Urinary bladder (tissue), 4 donors: ENCODE data around the gene ADPRM. TPM values are rescaled to one million over a fixed set of nuclear protein-coding genes. Genes with fewer than 3 reads are reported as not detected.

Experiments
- DNase-seq: peaks from one replicate; pipeline ENCODE4 v3.0.0-alpha.2; 2015; ENCODE audit errors: extremely low spot score
- H3K27ac ChIP-seq: one replicate; pipeline ENCODE4 v1.5.1; 2013; ENCODE audit warnings: low read depth, mild to moderate bottlenecking, moderate library complexity
- H3K36me3 ChIP-seq: one replicate; pipeline ENCODE4 v1.6.1; 2013; ENCODE audit warnings: mild to moderate bottlenecking, moderate library complexity; ENCODE audit not compliant: insufficient read depth
- H3K4me1 ChIP-seq: one replicate; pipeline ENCODE4 v1.6.1; 2013; ENCODE audit warnings: mild to moderate bottlenecking, moderate library complexity; ENCODE audit not compliant: insufficient read depth
- H3K4me3 ChIP-seq: one replicate; pipeline ENCODE4 v1.5.1; 2013; ENCODE audit warnings: low read depth, low read length
- WGBS: extraction: QIAGEN DNeasy Blood & Tissue Kit; methylation state at CpG from one replicate; pipeline ENCODE4 v1.1.7; 2013; 5-methylcytosine and 5-hydroxymethylcytosine counted together
- polyA plus RNA-seq: library from polyadenylated mRNA; stranded (reverse); fragments of 200-250 nt; gene quantifications from one replicate; pipeline ENCODE4 v1.2.3, GENCODE V29; 2013
- total RNA-seq: library from RNA; depleted of rRNA; stranded (reverse); fragments of >200 nt; gene quantifications from one replicate; pipeline ENCODE4 v1.2.3, GENCODE V29; 2014
- donor health status: healthy with polysubstance abuse.
- donor health status: healthy.

ADPRM gene
- total and polyA plus RNA-seq, 2 donors: 9.9 to 17.9 TPM

DNA sequence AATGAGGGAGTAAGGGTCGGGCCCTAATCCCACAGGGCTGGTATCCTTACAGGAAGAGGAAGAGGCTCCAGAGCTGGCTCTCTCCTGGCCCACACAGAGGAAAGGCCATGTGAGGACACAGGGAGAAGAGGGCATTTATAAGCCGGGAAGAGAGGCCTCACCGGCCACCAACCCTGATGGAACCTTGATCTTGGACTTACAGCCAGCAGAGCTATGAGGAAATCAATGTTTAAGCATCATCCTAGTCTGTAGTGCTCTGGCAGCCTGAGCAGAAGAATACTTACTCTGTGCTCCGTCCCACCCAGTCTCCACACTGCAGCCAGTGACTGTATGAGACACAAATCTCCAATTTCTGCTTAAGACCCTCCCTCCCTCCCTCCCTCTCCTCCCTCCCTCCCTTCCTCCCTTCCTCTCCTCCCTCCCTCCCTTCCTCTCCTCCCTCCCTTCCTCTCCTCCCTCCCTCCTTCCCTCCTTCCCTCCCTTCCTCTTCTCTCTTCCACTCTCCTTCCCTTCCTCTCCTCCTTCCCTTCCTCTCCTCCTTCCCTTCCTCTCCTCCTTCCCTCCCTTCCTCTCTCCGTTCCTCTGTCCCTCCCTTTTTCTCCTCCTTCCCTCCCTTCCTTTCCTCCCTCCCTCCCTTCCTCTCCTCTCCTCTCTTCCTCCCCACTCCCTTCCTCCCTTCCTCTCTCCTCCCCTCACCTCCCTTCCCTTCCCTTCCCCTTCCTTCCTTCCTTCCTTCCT, 41.3 kb downstream of the ADPRM start:
- no peak for DNase-seq
- H3K27ac ChIP-seq: no peak overlapping the region
- H3K36me3 ChIP-seq: no peaks in the 10 kb centered on the region
- no peak overlapping the region for H3K4me3 ChIP-seq
- no peaks in the 10 kb centered on the region for H3K4me1 ChIP-seq
- 45% methylated on average over 5 of the region's 5 CpGs for WGBS

DNA sequence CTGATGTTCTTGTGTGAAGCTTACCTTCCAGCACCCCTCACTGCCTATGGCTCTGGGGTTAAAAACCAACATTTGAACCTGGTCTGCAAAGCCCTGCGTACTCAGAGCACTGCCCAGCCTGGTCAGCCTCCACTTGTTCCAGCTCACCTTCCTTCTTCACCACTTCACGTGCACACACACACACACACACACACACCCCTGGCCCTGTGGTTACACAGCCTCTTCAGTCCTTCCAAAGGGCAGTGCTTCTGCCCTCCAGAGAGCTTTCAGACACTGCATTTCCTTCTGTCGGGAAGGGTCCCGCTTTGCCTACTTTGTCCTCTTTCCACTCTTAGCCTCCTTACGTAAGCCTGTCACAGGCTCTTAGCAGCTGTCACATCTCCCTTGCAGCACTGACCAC, 42.0 kb downstream of the ADPRM start:
- no peak for DNase-seq
- 77% methylated on average over 5 of the region's 5 CpGs for WGBS
- Histone ChIP-seq H3K4me1 (no peaks in the 10 kb centered on the region), H3K36me3 (no peaks in the 10 kb centered on the region), H3K27ac (no peak overlapping the region), H3K4me3 (no peak overlapping the region)

DNA sequence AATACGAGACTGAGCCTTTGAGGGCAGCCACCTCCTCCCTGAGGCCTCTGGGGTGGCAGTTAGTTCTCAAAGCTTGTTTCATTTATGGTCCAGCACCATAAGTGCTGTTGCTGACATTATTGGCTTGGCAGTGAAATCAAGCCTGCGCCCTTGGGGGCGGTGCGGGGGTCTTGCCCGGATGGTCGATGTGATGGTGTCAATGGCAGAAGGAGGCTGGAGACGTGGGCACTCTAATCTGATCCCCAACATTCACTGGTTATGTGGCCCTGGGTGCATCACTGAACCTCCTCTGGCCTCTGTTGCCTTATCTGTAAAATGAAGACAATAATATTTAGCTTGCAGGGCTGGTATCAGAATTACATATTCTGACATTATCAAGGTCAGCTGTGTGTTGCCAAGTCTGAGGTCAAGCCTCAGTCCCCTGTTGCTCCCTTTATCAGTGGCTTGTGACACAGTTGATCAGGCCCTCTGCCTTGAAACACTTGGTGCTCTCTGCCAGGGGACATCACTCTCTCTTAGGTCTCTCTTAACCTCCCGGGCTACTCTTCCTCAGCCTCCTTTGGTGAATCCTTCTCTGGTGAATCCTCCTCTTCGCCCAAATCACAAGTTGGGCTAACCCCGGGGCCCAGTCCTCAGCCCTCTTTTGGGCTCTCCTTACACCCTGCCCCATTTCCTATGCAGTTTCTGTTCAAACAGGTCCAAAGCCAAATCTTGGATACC, 44.2 kb downstream of the ADPRM start:
- DNase-seq: no peak
- H3K4me1 ChIP-seq: no peaks in the 10 kb centered on the region
- no peak overlapping the region for H3K4me3 ChIP-seq
- 91% methylated on average over 10 of the region's 10 CpGs for WGBS
- H3K36me3 ChIP-seq: no peaks in the 10 kb centered on the region
- no peak overlapping the region for H3K27ac ChIP-seq

DNA sequence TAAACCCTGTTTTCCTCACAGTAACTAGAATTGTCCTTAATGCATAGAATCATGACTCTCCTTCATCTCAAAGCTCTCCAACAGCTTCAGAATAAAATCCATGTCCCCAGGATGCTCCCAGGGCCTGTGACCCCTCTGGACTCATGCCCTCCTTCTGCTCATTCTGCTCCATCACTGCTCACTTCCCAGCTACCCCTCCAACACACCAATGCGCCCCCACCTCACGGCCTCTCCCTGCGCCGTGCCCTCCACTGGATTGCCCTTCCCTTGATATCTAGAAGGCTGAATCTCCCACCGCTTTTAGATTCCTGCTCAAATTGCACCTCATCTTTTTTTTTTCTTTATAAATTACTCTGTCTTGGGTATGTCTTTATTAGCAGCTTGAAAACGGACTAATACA, 45.0 kb downstream of the ADPRM start:
- Histone ChIP-seq H3K4me1 (no peaks in the 10 kb centered on the region), H3K36me3 (no peaks in the 10 kb centered on the region), H3K4me3 (no peak overlapping the region), H3K27ac (no peak overlapping the region)
- 95% methylated on average over 6 of the region's 6 CpGs for WGBS
- no peak for DNase-seq

DNA sequence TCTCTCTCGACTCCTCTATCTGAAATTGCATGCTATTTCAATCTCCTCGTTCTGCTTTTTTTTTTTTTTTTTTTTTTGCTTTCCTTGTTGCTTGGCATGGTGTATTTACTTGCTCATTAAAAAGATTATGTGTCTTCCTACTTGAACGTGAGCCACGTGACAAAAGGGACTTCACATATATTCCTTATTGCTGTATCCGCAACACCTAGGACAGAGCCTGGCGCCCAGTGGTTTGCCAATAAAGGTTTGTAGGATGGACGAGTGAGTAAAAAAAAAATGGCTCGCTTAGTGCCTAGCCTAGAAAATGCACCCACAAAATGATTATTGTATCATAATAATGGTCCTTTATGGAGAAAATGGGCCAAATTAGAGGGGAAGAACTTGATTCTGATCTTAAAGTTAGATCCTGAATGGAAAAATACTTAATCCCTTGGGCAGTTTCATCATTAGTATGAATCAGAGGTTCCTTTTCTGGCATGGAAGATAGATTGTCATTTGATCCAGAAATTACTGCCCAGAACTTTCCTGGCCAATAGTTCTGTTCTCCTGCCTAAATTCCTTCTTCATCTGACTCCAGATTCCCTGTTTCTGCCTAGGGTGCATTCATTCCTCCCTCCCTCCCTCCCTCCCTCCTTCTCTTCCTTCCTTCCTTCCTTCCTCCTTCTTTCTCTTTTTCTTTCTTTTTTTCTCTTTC, 46.1 kb downstream of the ADPRM start:
- Histone ChIP-seq H3K4me3 (no peak overlapping the region), H3K27ac (no peak overlapping the region), H3K4me1 (no peaks in the 10 kb centered on the region), H3K36me3 (no peaks in the 10 kb centered on the region)
- 65% methylated on average over 8 of the region's 8 CpGs for WGBS
- DNase-seq: no peak

DNA sequence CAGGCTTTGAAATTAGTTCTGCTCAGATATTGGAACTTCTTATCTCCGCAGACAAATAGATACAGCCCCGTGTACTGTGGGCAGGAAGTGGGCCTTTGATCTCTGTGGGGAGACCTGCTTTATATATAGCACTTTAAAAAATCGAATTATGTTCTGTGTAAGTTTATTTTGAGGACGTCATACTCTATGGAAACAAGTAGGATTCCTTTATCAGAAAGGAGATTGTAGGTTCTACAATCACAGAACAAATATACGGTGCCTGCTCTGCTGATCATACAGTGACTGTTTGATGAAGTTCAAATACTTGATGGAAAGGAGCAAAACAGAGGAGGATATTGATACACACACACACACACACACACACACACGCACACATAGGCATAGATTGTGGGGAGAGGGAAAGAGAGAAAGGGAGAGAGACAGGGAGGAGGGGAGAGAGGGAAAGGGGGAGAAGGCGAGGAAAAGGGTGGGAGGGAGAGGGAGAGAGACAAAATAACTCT, 47.2 kb downstream of the ADPRM start:
- Histone ChIP-seq H3K36me3 (no peaks in the 10 kb centered on the region), H3K4me3 (no peak overlapping the region), H3K4me1 (no peaks in the 10 kb centered on the region), H3K27ac (no peak overlapping the region)
- WGBS: 52% methylated on average over 7 of the region's 7 CpGs
- no peak for DNase-seq

DNA sequence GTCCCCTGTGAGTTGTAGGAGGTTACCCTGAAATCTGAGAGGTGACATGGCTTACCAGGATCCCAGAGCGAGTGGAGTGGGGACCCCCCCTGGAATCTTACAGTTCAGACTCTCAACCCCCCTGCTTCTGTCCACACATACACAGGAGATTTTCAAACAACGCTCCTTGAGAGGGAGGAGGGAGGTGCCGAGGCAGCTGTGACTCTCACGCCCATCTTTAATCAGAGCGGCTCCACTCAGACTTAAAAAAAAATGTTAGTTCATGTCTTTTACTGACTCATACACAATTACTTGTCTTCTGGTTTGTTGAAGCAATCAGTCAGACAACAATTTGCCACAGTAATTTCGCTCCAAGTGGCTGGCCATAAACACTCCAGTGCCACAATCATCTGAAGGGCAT, 47.8 kb downstream of the ADPRM start:
- H3K27ac ChIP-seq: no peak overlapping the region
- H3K36me3 ChIP-seq: no peaks in the 10 kb centered on the region
- no peak for DNase-seq
- no peak overlapping the region for H3K4me3 ChIP-seq
- 64% methylated on average over 6 of the region's 6 CpGs for WGBS
- H3K4me1 ChIP-seq: no peaks in the 10 kb centered on the region

DNA sequence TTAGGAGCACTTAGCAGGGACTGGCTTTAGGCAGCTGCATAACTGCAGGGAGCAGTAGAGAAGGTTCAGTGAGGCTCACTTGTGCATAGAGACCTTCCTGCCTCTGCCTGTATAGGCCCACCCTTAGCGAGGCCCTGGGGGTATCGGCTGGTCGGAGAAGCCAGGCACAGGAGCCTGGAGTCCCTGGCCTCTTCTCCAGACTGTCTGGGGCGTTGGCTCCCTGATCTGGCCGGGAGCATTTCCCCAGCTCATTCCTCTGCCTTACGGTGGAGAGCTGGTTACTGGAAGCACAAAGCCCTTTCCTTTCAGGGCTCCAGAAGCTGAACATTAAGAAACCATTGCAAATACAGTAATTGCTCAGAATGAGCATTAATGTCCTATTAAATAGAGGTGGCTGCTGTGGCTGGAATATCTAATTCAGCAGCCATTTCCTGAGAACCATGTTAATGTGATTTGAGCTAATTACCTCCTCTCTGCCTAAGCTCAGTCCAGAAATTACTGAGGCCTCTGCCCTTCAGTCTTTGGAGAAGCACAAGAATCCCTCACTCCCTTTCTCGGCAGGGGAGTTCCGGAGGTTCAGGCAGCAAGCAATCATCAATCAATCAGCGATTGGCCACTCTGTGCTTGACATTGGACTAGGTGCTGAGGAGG, 51.3 kb downstream of the ADPRM start:
- Histone ChIP-seq H3K4me3 (no peak overlapping the region), H3K27ac (no peak overlapping the region), H3K4me1 (no peaks in the 10 kb centered on the region), H3K36me3 (no peaks in the 10 kb centered on the region)
- no peak for DNase-seq
- 51% methylated on average over 9 of the region's 9 CpGs for WGBS

DNA sequence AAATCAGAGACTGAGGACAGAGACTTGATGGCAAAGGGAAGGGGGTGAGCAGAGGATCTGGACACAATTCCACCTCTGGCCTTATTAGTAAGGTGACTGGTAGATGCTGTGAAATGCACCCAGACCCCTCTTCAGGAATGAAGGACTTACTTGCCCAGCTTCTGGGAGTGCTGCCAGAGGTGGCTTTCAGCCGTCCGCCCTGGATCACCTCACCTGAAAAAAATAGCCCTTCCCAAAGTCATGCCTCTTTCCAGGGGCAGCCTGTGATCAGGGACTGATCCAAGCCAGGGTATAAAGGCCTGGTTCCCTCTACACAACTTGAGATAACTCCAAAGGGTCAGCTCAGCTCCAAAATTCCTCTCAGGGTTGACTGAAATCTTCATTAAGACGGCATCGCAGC, 52.8 kb downstream of the ADPRM start:
- Histone ChIP-seq H3K4me3 (no peak overlapping the region), H3K4me1 (no peaks in the 10 kb centered on the region), H3K36me3 (no peaks in the 10 kb centered on the region), H3K27ac (no peak overlapping the region)
- DNase-seq: no peak
- WGBS: 85% methylated on average over 4 of the region's 4 CpGs

DNA sequence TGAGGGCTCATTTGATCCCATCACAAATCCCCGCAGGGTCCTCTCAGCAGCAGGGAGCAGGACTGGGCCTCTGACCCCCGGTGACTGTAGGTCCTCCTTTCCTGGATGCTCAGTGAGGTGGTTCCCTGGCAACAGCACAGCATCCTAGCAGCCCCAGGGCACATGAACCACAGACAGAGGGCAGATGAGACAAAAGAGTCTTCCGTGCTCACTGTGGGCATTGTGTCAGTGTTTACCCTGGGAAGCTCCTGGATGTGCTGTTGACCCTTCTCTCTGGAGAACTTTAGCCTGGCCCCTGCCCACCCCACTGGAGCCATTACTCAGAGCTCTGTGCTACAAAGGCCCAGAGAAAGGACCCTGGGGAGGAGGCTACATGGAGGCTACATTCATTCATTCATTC, 54.2 kb downstream of the ADPRM start:
- 90% methylated on average over 3 of the region's 3 CpGs for WGBS
- no peaks in the 10 kb centered on the region for H3K4me1 ChIP-seq
- DNase-seq: no peak

DNA sequence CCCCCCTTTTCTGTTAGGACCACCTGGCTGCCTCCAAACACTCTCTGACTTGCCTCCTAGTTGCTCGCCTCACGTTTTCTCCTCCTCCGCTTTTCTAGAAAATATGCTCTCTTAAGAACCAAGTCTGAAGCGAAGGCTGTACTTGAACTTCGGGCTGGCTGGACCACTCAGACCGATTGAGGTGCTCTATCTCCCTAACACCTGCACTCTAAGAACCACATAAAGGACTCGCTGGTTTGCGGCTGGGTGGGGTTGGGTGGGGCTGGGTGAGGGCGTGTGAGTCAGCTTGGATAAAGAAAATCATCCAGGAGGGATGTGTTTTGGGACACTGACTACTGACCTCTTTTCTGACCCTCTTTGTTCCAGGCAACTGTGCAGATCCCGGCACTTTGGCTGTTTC, 55.3 kb downstream of the ADPRM start:
- H3K27ac ChIP-seq: no peak overlapping the region
- H3K4me3 ChIP-seq: no peak overlapping the region
- no peak for DNase-seq
- 87% methylated on average over 10 of the region's 10 CpGs for WGBS
- H3K4me1 ChIP-seq: no peaks in the 10 kb centered on the region
- H3K36me3 ChIP-seq: no peaks in the 10 kb centered on the region

More for the DNA sequence above, 54.2 kb downstream of the ADPRM start:
- no peak overlapping the region for H3K27ac ChIP-seq
- no peaks in the 10 kb centered on the region for H3K36me3 ChIP-seq
- H3K4me3 ChIP-seq: no peak overlapping the region

DNA sequence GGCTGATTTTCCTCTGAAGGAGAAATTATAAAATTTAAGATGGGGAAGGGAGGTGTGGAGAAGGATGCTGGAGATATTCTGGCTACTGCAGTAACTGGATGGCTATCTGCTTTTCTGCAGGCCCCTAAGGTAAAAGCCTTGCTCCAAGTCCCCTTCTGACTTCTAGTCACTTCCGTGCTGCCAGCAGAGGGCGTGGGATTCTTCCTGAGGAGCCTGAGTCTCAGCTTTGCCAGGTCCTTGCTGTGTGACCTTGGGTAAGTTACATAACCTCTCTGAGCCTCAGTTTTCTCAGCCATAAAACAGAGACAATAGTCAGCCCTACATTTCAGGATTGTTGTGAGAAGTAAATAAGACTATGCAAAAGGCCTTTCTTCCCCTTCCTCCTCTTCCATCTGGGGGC, 56.7 kb downstream of the ADPRM start:
- no peak overlapping the region for H3K4me3 ChIP-seq

DNA sequence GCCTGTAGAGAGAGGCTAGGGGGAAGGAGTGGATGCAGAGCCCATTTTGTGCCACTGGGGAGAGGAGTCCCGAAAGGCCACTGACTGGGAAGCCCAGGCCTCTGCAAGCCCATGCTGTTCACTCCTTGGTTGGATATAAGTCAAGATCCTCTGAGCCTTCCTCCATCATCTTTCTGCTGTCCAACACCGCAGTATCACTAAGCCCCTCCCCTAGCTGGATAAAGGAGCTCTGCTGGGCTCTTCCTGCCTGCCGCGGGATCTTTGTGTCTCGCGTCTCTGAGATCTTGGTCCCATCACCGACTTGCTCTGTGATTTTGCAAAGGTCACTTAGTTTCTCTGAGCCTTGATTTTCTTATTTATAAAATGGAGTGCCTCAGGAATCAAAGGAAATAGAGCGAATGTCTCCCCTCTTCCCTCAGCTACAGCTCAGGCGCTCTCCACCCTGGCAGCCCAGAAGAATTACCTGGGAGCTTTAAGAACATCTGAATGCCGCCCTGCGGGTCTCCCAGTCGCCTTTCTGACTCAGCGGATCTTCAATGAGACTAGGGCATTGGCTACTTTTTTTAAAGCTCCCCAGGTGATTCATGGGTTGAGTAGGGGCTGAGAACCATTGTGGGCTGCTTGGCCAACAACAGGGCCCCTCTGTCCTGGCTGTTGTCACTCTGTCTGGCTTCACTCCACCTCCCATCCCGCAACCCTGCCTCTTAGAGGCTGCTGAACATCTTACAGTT, 57.6 kb downstream of the ADPRM start:
- no peak overlapping the region for H3K27ac ChIP-seq
- no peak overlapping the region for H3K4me3 ChIP-seq
- H3K4me1 ChIP-seq: no peaks in the 10 kb centered on the region
- DNase-seq: no peak
- H3K36me3 ChIP-seq: no peaks in the 10 kb centered on the region
- 42% methylated on average over 14 of the region's 14 CpGs for WGBS

More for the DNA sequence above, 56.7 kb downstream of the ADPRM start:
- H3K4me1 ChIP-seq: no peaks in the 10 kb centered on the region
- DNase-seq: no peak
- H3K27ac ChIP-seq: no peak overlapping the region
- no peaks in the 10 kb centered on the region for H3K36me3 ChIP-seq
- WGBS: 46% methylated on average over 2 of the region's 2 CpGs
